BE2C (cell line): ENCODE results near the gene SLC1A6.
A peak's percentile ranks its signal among the peaks of the same experiment; 100 is the strongest.

Source experiments
- DNase-seq: peaks from one replicate; pipeline ENCODE4 v3.0.0-alpha.2; 2020
- H3K27me3 ChIP-seq: fragments of 250-450 bp; sonication (Bioruptor Pico); 2 replicates; pipeline ENCODE4 v1.5.1; 2020; ENCODE audit warnings: mild to moderate bottlenecking
- H3K36me3 ChIP-seq: fragments of 250-450 bp; sonication (Bioruptor Pico); 2 replicates; pipeline ENCODE4 v1.5.1; 2020; ENCODE audit warnings: mild to moderate bottlenecking
- H3K4me1 ChIP-seq: fragments of 250-450 bp; sonication (Bioruptor Pico); 2 replicates; pipeline ENCODE4 v1.5.1; 2020
- H3K4me3 ChIP-seq: 2 replicates; pipeline ENCODE4 v1.5.1; 2011; ENCODE audit warnings: low read depth, low read length
- H3K9me3 ChIP-seq: fragments of 250-450 bp; sonication (Bioruptor Pico); 2 replicates; pipeline ENCODE4 v1.5.1; 2020
- TF ChIP-seq, protein P1 (sequence below): IDR thresholded peaks from 2 replicates; pipeline ENCODE4 v1.5.1; 2012; ENCODE audit warnings: mild to moderate bottlenecking, low read depth, low read length

The SLC1A6 gene

DNA sequence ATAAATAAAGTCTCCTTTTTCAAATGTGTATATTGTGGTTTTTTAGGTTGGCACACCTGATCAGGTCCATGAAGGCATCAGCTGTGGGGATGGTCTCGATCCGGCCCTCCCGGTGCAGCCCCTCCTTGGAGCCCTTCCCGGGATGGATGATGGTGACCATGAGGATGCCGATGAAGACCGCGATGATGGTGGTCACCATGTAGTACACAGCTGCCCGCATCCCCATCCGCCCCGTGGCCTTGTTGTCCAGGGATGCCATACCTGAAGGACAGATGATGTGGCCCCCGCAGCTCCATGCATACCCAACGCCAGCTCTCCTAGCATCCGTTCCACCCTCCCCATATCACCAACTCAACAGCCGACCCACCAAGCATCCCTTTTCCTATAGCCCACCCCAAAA is 11.4 kb downstream of the SLC1A6 start:
- Histone ChIP-seq H3K4me3 (no peak overlapping the region), H3K27me3 (no peaks in the 10 kb centered on the region), H3K36me3 (no peaks in the 10 kb centered on the region), H3K4me1 (no peaks in the 10 kb centered on the region), H3K9me3 (no peaks in the 10 kb centered on the region; the same call in 1 of the 2 replicates)
- TF ChIP-seq, protein P1, sequence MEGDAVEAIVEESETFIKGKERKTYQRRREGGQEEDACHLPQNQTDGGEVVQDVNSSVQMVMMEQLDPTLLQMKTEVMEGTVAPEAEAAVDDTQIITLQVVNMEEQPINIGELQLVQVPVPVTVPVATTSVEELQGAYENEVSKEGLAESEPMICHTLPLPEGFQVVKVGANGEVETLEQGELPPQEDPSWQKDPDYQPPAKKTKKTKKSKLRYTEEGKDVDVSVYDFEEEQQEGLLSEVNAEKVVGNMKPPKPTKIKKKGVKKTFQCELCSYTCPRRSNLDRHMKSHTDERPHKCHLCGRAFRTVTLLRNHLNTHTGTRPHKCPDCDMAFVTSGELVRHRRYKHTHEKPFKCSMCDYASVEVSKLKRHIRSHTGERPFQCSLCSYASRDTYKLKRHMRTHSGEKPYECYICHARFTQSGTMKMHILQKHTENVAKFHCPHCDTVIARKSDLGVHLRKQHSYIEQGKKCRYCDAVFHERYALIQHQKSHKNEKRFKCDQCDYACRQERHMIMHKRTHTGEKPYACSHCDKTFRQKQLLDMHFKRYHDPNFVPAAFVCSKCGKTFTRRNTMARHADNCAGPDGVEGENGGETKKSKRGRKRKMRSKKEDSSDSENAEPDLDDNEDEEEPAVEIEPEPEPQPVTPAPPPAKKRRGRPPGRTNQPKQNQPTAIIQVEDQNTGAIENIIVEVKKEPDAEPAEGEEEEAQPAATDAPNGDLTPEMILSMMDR: no peak
- DNase-seq: no peak

DNA sequence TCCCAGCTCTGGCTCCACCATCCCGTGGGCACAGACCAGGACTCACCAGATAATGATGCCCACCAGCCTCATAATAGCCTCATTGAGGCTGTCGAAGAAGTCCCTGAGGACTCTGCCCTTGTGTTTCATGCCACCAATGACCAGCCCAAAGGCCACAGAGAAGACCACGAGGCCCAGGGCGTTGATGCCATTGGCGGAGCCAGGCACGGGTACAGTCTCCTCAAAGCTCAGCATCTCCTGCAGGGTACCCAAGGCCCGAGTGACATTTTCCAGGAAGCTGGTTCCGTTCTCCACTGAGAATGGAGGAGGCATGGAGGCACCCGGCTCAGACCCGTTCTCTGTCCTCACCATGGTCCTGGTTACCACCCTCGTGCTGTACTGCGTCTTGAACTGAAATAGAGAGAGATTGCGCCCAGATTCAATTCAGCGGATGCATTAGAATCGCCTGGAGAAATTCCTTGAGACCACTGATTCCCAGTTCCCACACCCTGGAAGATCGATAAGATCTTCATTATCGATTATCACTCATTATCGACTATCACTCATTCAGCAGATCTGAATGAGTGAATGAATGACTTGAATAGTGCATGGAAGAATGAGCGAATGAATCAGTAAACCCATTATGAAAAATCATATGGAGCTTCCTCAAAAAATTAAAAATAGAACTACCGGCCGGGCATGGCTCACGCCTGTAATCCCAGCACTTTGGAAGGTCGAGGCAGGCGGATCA is 17.5 kb downstream of the SLC1A6 start:
- Histone ChIP-seq H3K4me1 (no peaks in the 10 kb centered on the region), H3K36me3 (no peaks in the 10 kb centered on the region), H3K4me3 (no peak overlapping the region), H3K9me3 (no peaks in the 10 kb centered on the region), H3K27me3 (no peaks in the 10 kb centered on the region)
- DNase-seq: no peak
- TF ChIP-seq, protein P1: no peak

DNA sequence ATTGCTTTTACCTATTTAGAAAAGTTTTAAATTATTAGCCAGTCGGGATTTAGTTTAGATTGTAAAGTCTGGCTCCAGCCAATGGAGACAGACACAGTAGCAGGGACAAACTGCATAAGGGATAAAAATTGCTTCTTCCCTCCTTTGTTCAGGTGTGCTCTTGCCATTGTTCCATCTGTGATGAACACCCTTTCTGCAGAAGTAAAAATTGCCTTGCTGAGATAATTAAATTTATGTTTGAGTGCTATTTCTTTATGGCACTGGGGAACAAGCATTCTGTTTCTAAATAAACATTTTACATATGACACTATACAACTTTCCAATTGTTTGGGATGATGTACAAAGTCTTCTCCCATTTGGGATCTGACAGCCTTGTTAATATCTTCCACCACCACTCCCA is 20.4 kb downstream of the SLC1A6 start:
- DNase-seq: no peak
- Histone ChIP-seq H3K36me3 (no peaks in the 10 kb centered on the region), H3K27me3 (no peaks in the 10 kb centered on the region), H3K9me3 (no peaks in the 10 kb centered on the region), H3K4me3 (no peak overlapping the region), H3K4me1 (no peaks in the 10 kb centered on the region)
- TF ChIP-seq, protein P1: no peak

DNA sequence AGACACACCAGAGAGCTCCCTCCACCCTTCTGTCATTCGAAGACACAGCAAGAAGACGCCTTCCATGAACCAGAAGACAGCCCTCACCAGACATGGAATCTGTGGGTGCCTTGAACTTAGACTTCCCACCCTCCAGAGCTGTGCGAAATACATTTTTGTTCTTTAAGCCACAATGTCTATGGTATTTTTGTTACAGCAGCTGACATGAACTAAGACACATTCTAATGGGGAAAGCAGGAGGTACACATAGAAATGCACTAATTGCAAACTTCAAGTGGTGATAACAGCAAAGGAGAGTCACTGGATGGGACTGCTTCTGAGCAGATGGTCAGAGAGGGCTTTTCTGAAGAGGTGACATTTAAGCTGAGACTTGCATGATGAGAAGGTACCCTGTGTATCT is 22.2 kb downstream of the SLC1A6 start:
- Histone ChIP-seq H3K27me3 (no peaks in the 10 kb centered on the region), H3K4me1 (no peaks in the 10 kb centered on the region), H3K9me3 (no peaks in the 10 kb centered on the region), H3K36me3 (no peaks in the 10 kb centered on the region), H3K4me3 (no peak overlapping the region)
- no peak for DNase-seq
- TF ChIP-seq, protein P1: no peak

DNA sequence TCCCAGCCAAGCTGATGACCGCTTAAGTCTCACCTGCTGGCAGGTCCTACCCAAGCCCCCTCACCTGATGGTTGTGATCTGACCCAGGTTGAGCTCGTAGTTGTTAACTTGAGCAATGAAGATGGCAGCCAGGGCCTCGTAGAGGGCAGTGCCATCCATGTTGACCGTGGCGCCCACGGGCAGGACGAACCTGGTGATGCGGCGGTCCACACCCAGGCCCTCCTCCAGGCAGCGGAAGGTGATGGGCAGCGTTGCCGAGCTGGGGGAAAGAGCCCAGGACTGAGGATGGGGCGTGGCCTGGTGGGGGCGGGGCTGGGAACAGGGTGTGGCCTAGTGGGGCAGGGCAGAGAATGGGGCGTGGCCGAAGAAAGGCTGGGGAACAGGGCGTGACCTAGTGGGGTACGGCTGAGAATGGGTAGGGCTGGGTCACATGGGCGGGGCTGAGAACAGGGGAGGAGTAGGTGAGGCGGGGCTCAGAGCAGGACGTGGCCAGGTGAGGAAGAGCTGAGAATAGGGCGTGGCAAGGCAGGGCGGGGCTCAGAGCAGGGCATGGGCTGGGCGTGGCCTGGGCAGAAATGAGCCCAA is 25.5 kb downstream of the SLC1A6 start:
- DNase-seq: peak; percentile 16
- TF ChIP-seq, protein P1: no peak
- no peaks in the 10 kb centered on the region for H3K27me3 ChIP-seq
- no peak overlapping the region for H3K4me3 ChIP-seq
- H3K9me3 ChIP-seq: no peaks in the 10 kb centered on the region
- H3K4me1 ChIP-seq: no peaks in the 10 kb centered on the region
- no peaks in the 10 kb centered on the region for H3K36me3 ChIP-seq

DNA sequence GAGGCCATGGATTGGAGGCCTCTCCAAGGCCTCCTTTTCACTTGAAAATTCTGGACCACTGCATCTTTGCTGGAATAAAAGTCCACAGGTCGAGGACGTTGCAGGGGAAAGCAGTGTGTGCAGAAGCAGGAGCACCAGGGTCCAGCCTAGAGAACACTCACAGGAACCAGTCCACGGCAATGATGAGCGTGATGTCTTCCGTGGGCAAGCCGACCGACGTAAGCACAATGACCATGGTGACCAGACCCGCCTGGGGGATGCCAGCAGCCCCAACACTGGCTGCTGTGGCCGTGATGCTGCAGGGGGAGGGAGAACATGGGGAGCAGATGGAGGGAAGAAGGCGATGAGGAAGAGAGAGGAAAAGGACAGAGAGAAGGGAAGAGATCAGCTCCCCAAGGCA is 26.9 kb downstream of the SLC1A6 start:
- Histone ChIP-seq H3K4me1 (no peaks in the 10 kb centered on the region), H3K9me3 (no peaks in the 10 kb centered on the region), H3K36me3 (no peaks in the 10 kb centered on the region), H3K27me3 (no peaks in the 10 kb centered on the region), H3K4me3 (no peak overlapping the region)
- TF ChIP-seq, protein P1: no peak
- no peak for DNase-seq
